ENCODE results near the gene CHDH.

DNA sequence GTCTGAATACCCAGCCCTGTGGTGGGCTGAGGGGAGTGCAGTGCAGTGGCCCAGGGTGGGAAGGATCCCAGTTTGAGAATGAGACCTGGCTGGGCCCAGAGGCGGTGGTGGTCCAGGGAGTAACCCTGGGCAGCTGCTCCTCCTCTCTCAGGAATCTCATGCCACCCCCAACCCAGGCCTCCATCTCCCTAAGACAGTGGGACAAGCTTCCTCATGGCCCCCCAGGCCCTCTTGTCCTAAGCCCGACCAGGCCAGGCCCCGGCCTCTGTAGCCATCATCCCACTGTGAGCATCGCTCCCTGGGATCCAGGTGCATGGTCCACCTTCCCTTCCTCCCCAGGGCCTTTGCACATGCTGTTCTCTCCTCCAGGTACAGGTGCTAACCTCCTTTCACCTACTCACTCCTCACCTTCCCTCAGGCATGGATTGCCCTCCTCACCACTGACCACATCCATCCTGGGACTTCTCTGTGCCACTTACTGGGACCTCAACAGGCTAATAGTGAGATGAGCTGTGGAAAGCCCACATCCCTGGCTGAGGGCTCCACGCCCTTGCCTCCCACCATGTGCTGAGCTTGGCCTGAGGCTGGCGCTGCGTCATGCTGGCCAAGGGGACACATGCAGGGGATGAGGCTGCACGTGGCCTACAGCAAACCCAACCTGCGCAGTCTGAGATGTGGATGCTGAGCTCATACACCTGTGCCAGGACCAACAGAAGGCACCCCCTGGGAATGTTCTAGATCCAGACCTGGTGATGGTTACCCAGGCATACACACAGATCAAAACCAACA is 9.9 kb downstream of the CHDH start:
- no peak for TF ChIP-seq EZH2 (IDR thresholded peaks at IDR 0.05)
- no peak for TF ChIP-seq POLR2AphosphoS5 (IDR thresholded peaks at IDR 0.05; ENCODE audit: borderline replicate concordance, low read depth, low read length)
